Adrenal gland (tissue), 12 donors: Measurements from ENCODE around the gene THSD1. TPM values are rescaled to one million over a fixed set of nuclear protein-coding genes. Genes with fewer than 3 reads are reported as not detected.
"Not testable (repeated sequence)": the region's sequence is repeated elsewhere in the genome, so short reads cannot be mapped to it uniquely, and the experiment has no call there.

Source experiments
- DNase-seq, 7 donors: peaks; one replicate each; pipeline ENCODE4 v3.0.0-alpha.2; 2019 to 2020
- H3K27ac ChIP-seq, 5 donors: fragments of 200-600 bp; sonication (generic) in 4 of 5; 1 replicate in 3 of 5; 2 replicates in 2 of 5; pipeline versions ENCODE4 v1.5.1 to v1.8.0; 2016 to 2020; ENCODE audit warnings: mild to moderate bottlenecking in 1 of 5
- H3K27me3 ChIP-seq: fragments of 200-600 bp; 2 replicates; pipeline ENCODE4 v1.8.0; 2021
- H3K36me3 ChIP-seq, 2 donors: fragments of 200-600 bp; replicated peaks in 1 of 2; 1 replicate in 1 of 2; 2 replicates in 1 of 2; pipeline versions ENCODE4 v1.5.1 to v1.8.0; 2018 to 2022
- H3K4me1 ChIP-seq, 2 donors: fragments of 200-600 bp; replicated peaks in 1 of 2; 1 replicate in 1 of 2; 2 replicates in 1 of 2; pipeline versions ENCODE4 v1.5.1 to v1.8.0; 2018 to 2021
- H3K4me3 ChIP-seq, 4 donors: fragments of 200-600 bp; sonication (generic) in 3 of 4; one replicate each; pipeline ENCODE4 v1.5.1; 2016 to 2018
- H3K9me3 ChIP-seq, 3 donors: fragments of 200-600 bp; sonication (generic) in 1 of 3; replicated peaks in 1 of 3; 1 replicate in 2 of 3; 2 replicates in 1 of 3; pipeline versions ENCODE4 v1.5.1 to v1.8.0; 2016 to 2021
- POLR2A ChIP-seq, 2 donors: fragments of 450-650 bp; IDR thresholded peaks; one replicate each; pipeline ENCODE4 v1.6.1; 2017; ENCODE audit warnings: antibody characterized with exemption in 2 of 2, mild to moderate bottlenecking in 2 of 2, moderate library complexity in 1 of 2
- WGBS, 4 donors: extraction: QIAGEN DNeasy Blood & Tissue Kit in 2 of 4; methylation state at CpG; one replicate each; pipeline versions ENCODE4 v1.1.5 to v1.1.7; 2013 to 2017; 5-methylcytosine and 5-hydroxymethylcytosine counted together
- intact Hi-C, 2 donors: fragments of 100-400 bp; cut with DNase I; formaldehyde crosslinking; loops; one replicate each; pipeline versions ENCODE4 v1.14.1 to v1.15.0; 2022 to 2023
- polyA plus RNA-seq, 3 donors: library from polyadenylated mRNA; stranded (reverse); fragments of 200-250 nt in 2 of 3; fragments of 350-450 nt in 1 of 3; fragmentation: Illumina TruSeq in 1 of 3; extraction: RNeasy Lipid Tissue Mini Kit (QIAGEN cat#74804) in 1 of 3; gene quantifications; one replicate each; pipeline ENCODE4 v1.2.3, GENCODE V29; 2013 to 2014
- total RNA-seq, 9 donors: library from RNA; depleted of rRNA in 4 of 9; stranded (reverse); fragments of >200 nt in 4 of 9; fragments of 120-200 nt in 1 of 9; fragmentation: NEBNext Ultra II Directional in 1 of 9; extraction: Animal tissue kit (Norgen Biotek cat#: 25700) in 1 of 9; gene quantifications; one replicate each; pipeline versions ENCODE4 v1.1.0 to v1.2.4, GENCODE V29; 2013 to 2023
- TF ChIP-seq, protein P1 (sequence below), 6 experiments: fragments of 450-650 bp in 4 of 6; fragments of 200-600 bp in 2 of 6; sonication (generic) in 1 of 6; IDR thresholded peaks; 1 replicate in 5 of 6; 2 replicates in 1 of 6; pipeline versions ENCODE4 v1.5.1 to v1.8.0; 2016 to 2021; ENCODE audit warnings: antibody characterized with exemption in 6 of 6, mild to moderate bottlenecking in 2 of 6, moderate library complexity in 1 of 6
- donor health status: healthy with polysubstance abuse.
- donor health status: Bipolar disorder and iron deficiency.
- donor health status: DM: yes; HTN: yes; CAD: no.
- donor health status: DM: no; HTN: no; CAD: no.
- donor health status: DM: no; HTN: no; CAD: no.
- donor health status: DM: yes; HTN: yes; CAD: no.

Gene THSD1
- total and polyA plus RNA-seq, 12 donors: 0.95 to 6.4 (median 3.3) TPM

- Histone ChIP-seq H3K4me1 (no peaks in the 10 kb centered on the region), H3K36me3 (peaks cover 0 to 75% of the 10 kb centered on the region in 2 donors), H3K27ac (no peak overlapping the region), H3K9me3 (no peaks in the 10 kb centered on the region), H3K4me3 (no peak overlapping the region), H3K27me3 (no peaks in the 10 kb centered on the region)
- 35 to 46% (median 44%) methylated on average over 1 of the region's 1 CpG for WGBS, 4 donors
- intact Hi-C loops: no loop called here
- DNase-seq: no peak
- TF ChIP-seq POLR2A (IDR thresholded peaks at IDR 0.05): no peak
- TF ChIP-seq, protein P1, sequence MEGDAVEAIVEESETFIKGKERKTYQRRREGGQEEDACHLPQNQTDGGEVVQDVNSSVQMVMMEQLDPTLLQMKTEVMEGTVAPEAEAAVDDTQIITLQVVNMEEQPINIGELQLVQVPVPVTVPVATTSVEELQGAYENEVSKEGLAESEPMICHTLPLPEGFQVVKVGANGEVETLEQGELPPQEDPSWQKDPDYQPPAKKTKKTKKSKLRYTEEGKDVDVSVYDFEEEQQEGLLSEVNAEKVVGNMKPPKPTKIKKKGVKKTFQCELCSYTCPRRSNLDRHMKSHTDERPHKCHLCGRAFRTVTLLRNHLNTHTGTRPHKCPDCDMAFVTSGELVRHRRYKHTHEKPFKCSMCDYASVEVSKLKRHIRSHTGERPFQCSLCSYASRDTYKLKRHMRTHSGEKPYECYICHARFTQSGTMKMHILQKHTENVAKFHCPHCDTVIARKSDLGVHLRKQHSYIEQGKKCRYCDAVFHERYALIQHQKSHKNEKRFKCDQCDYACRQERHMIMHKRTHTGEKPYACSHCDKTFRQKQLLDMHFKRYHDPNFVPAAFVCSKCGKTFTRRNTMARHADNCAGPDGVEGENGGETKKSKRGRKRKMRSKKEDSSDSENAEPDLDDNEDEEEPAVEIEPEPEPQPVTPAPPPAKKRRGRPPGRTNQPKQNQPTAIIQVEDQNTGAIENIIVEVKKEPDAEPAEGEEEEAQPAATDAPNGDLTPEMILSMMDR (IDR thresholded peaks at IDR 0.05): no peak
Measured at GRCh38 chr13:52419080-52419479, 13.1 kb upstream of the THSD1 start.

GRCh38 chr13:52414963-52415362 is 9.0 kb upstream of the THSD1 start:
- TF ChIP-seq POLR2A (IDR thresholded peaks at IDR 0.05): no peak
- 60 to 83% (median 71%) methylated on average over 1 of the region's 1 CpG for WGBS, 4 donors
- Histone ChIP-seq H3K4me1 (no peaks in the 10 kb centered on the region), H3K27me3 (no peaks in the 10 kb centered on the region), H3K4me3 (no peak overlapping the region), H3K9me3 (no peaks in the 10 kb centered on the region), H3K27ac (no peak overlapping the region), H3K36me3 (peaks cover 0 to 47% of the 10 kb centered on the region in 2 donors)
- intact Hi-C loops: no loop called here
- no peak for DNase-seq

DNA sequence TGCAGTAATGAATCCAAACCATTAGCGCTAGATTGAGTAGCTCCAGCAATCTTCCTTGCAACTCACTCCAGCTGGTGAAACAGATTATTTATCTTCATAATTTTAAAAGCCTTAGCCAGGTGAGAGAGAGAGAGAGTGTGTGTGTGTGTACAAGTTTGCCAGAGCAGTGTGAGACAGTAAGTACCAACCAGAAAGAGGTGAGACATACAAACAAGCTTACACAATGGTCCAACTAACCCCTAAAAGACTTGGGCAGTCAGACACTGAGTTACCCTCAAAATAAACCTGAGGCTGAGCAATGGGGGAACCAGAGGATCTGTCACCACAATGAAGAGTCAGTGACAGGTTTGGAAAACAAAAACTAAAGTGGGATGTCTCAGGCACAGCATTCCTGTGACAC is 8.1 kb upstream of the THSD1 start:
- Histone ChIP-seq H3K4me1 (no peaks in the 10 kb centered on the region), H3K36me3 (peaks cover 0 to 47% of the 10 kb centered on the region in 2 donors), H3K27me3 (no peaks in the 10 kb centered on the region), H3K27ac (no peak overlapping the region), H3K9me3 (no peaks in the 10 kb centered on the region), H3K4me3 (no peak overlapping the region)
- no peak for DNase-seq
- intact Hi-C loops: no loop called here
- TF ChIP-seq, protein P1 (IDR thresholded peaks at IDR 0.05): no peak
- no peak for TF ChIP-seq POLR2A (IDR thresholded peaks at IDR 0.05)
- 93 to 98% (median 97%) methylated on average over 1 of the region's 1 CpG for WGBS, 4 donors

DNA sequence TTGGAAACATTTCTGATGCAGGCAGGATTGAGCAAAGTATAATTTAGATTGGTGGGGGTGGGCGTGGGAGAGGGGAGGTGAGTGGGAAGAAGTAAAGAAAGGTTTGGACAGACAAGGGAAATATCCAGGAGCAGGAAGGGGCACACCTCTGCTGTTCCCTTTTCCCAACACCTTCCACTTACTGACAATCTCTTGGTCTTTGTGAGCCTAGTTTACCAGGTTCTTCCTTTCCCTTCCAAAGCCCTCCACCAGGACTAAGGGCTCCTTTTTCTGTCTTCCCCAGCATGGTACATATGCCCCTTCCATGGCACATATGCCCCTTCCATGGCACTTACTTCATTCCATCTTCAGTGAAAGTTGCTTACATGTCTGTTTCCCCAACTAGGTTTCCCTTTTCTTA is 6.2 kb upstream of the THSD1 start:
- H3K36me3 ChIP-seq: peaks cover 0 to 35% of the 10 kb centered on the region in 2 donors
- intact Hi-C loops: no loop called here
- 93 to 100% (median 95%) methylated on average over 1 of the region's 1 CpG for WGBS, 4 donors

GRCh38 chr13:52411629-52412028 is 5.7 kb upstream of the THSD1 start:
- H3K4me3 ChIP-seq: no peak overlapping the region
- no peaks in the 10 kb centered on the region for H3K27me3 ChIP-seq
- no peaks in the 10 kb centered on the region for H3K9me3 ChIP-seq
- TF ChIP-seq POLR2A (IDR thresholded peaks at IDR 0.05): no peak
- TF ChIP-seq, protein P1 (IDR thresholded peaks at IDR 0.05): no peak
- 86 to 92% (median 90%) methylated on average over 4 of the region's 4 CpGs for WGBS, 4 donors
- peaks cover 0 to 30% of the 10 kb centered on the region in 2 donors for H3K36me3 ChIP-seq
- intact Hi-C loops: no loop called here
- DNase-seq: no peak
- peaks cover 0 to 2% of the 10 kb centered on the region in 2 donors for H3K4me1 ChIP-seq
- H3K27ac ChIP-seq: no peak overlapping the region

More for the DNA sequence above, 6.2 kb upstream of the THSD1 start:
- no peak overlapping the region for H3K27ac ChIP-seq
- H3K9me3 ChIP-seq: no peaks in the 10 kb centered on the region
- no peak overlapping the region for H3K4me3 ChIP-seq
- no peak for DNase-seq
- TF ChIP-seq POLR2A (IDR thresholded peaks at IDR 0.05): no peak
- TF ChIP-seq, protein P1 (IDR thresholded peaks at IDR 0.05): no peak
- no peaks in the 10 kb centered on the region for H3K27me3 ChIP-seq
- no peaks in the 10 kb centered on the region for H3K4me1 ChIP-seq

DNA sequence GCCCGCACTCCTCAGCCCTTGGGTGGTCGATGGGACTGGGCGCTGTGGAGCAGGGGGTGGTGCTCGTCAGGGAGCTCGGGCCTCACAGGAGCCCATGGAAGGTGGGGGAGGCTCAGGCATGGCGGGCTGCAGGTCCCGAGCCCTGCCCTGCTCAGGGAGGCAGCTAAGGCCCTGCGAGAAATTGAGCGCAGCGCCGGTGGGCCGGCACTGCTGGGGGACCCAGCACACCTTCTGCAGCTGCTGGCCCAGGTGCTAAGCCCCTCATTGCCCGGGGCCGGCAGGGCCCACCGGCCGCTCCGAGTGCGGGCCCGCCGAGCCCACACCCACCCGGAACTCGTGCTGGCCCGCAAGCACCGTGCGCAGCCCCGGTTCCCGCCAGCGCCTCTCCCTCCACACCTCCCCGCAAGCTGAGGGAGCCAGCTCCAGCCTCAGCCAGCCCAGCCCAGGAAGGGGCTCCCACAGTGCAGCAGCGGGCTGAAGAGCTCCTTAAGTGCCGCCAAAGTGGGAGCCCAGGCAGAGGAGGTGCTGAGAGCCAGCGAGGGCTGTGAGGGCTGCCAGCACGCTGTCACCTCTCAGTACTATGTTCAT is 2.2 kb upstream of the THSD1 start:
- H3K27ac ChIP-seq, H3K36me3 ChIP-seq, H3K9me3 ChIP-seq, intact Hi-C loops, DNase-seq, H3K4me3 ChIP-seq, H3K27me3 ChIP-seq: not testable (repeated sequence)
- 95 to 100% (median 97%) methylated on average over 5 to 33 of the region's 33 CpGs for WGBS, 4 donors
- peaks cover 4 to 13% of the 10 kb centered on the region in 2 donors for H3K4me1 ChIP-seq

- H3K4me3 ChIP-seq, DNase-seq, H3K9me3 ChIP-seq, H3K36me3 ChIP-seq, H3K27me3 ChIP-seq, H3K27ac ChIP-seq, intact Hi-C loops: not testable (repeated sequence)
- WGBS, 4 donors: 95 to 100% (median 98%) methylated on average over 12 of the region's 12 CpGs
- peaks cover 4 to 13% of the 10 kb centered on the region in 2 donors for H3K4me1 ChIP-seq
Measured at GRCh38 chr13:52407436-52407835, 1.5 kb upstream of the THSD1 start.
